ENCODE results near the gene THOC6.
"Not testable (repeated sequence)": the region's sequence is repeated elsewhere in the genome, so short reads cannot be mapped to it uniquely, and the experiment has no call there.

The THOC6 gene

GRCh38 chr16:3075946-3076345, 52.1 kb downstream of the THOC6 start:
- not testable (repeated sequence) for DNase-seq

GRCh38 chr16:3076577-3076976, 52.7 kb downstream of the THOC6 start:
- DNase-seq = no peak
